Stimulated activated CD8-positive, alpha-beta memory T cell treated with anti-CD3 and anti-CD28 coated beads, Interleukin-7, amount 100 ng/mL, for 48 hours (primary cell): ENCODE data around the gene IKZF4.
"Not testable (repeated sequence)": the region's sequence is repeated elsewhere in the genome, so short reads cannot be mapped to it uniquely, and the experiment has no call there.

Experiments used
- DNase-seq, 2 donors: peaks; one replicate each; pipeline ENCODE4 v3.0.0-alpha.2; 2020; ENCODE audit warnings: low read depth in 1 of 2; ENCODE audit errors: extremely low read depth in 1 of 2

IKZF4 gene

GRCh38 chr12:56020423-56021184 is at the start of gene IKZF4:
IKZF4 (plus strand) TSS chr12:56021043; CDS start chr12:56021494, 451 bp downstream.
- no peak for DNase-seq

GRCh38 chr12:55972042-55972441 is 48.8 kb upstream of the IKZF4 start:
- DNase-seq, result no peak

- DNase-seq, result no peak
Measured at GRCh38 chr12:55972456-55972855, 48.4 kb upstream of the IKZF4 start.

- no peak for DNase-seq
Measured at GRCh38 chr12:55972911-55973598, 47.8 kb upstream of the IKZF4 start.

GRCh38 chr12:55973599-55974307 is 47.1 kb upstream of the IKZF4 start, which contains the start of gene RAB5B:
RAB5B (plus strand) TSS chr12:55974078; CDS start chr12:55986961, 12,883 bp downstream.
- DNase-seq, result peak; percentile 90 to 99

GRCh38 chr12:55974308-55974730 is 46.5 kb upstream of the IKZF4 start:
- DNase-seq, result no peak

GRCh38 chr12:55978393-55978792 is 42.5 kb upstream of the IKZF4 start:
- no peak for DNase-seq

GRCh38 chr12:55979069-55979468 is 41.8 kb upstream of the IKZF4 start:
- no peak for DNase-seq

GRCh38 chr12:55981882-55982281 is 39.0 kb upstream of the IKZF4 start:
- DNase-seq, result not testable (repeated sequence)

GRCh38 chr12:55982319-55982936 is 38.4 kb upstream of the IKZF4 start:
- DNase-seq, result no peak

GRCh38 chr12:55983232-55983842 is 37.5 kb upstream of the IKZF4 start:
- no peak for DNase-seq

GRCh38 chr12:55984861-55985260 is 36.0 kb upstream of the IKZF4 start:
- no peak for DNase-seq

- no peak for DNase-seq
Measured at GRCh38 chr12:55985341-55985740, 35.5 kb upstream of the IKZF4 start.

GRCh38 chr12:55985976-55986375 is 34.9 kb upstream of the IKZF4 start:
- DNase-seq, result not testable (repeated sequence)

GRCh38 chr12:55991110-55991509 is 29.7 kb upstream of the IKZF4 start:
- DNase-seq, result no peak

GRCh38 chr12:55993230-55993853 is 27.5 kb upstream of the IKZF4 start:
- no peak for DNase-seq

GRCh38 chr12:55995366-55995765 is 25.5 kb upstream of the IKZF4 start:
- DNase-seq, result no peak

- peak in 1 of 2 donors; percentile 37 for DNase-seq
Measured at GRCh38 chr12:55996201-55996714, 24.6 kb upstream of the IKZF4 start.

GRCh38 chr12:55996715-55997534 is 23.9 kb upstream of the IKZF4 start, which contains the start of gene SUOX:
SUOX (plus strand) TSS chr12:55997276; CDS start chr12:56002222, 4,946 bp downstream.
- no peak for DNase-seq
